Aorta (tissue), 5 donors: Measurements from ENCODE around the gene NTN1. TPM values are rescaled to one million over a fixed set of nuclear protein-coding genes. Genes with fewer than 3 reads are reported as not detected.

Source experiments
- ATAC-seq: fragments of 200-7000 bp; cut with Tn5 transposase; one replicate; pipeline ENCODE4 v1.9.1; 2022; ENCODE audit warnings: moderate library complexity; ENCODE audit not compliant: low FRiP score
- DNase-seq, 2 donors: peaks; one replicate each; pipeline ENCODE4 v3.0.0-alpha.2; 2020
- H3K27ac ChIP-seq, 2 donors: one replicate each; pipeline ENCODE4 v1.5.1; 2013; ENCODE audit warnings: low read length in 2 of 2, mild to moderate bottlenecking in 2 of 2, moderate library complexity in 2 of 2, control low read depth in 1 of 2, inconsistent platforms in 1 of 2, low read depth in 1 of 2
- H3K27me3 ChIP-seq, 2 donors: one replicate each; pipeline ENCODE4 v1.6.1; 2013; ENCODE audit warnings: control low read depth in 1 of 2, low read length in 1 of 2, mild to moderate bottlenecking in 1 of 2, moderate library complexity in 1 of 2; ENCODE audit not compliant: insufficient read depth in 2 of 2, control insufficient read depth in 1 of 2
- H3K36me3 ChIP-seq, 2 donors: one replicate each; pipeline ENCODE4 v1.6.1; 2013; ENCODE audit warnings: control low read depth in 1 of 2, low read length in 1 of 2, mild to moderate bottlenecking in 1 of 2; ENCODE audit not compliant: insufficient read depth in 2 of 2, control insufficient read depth in 1 of 2
- H3K4me1 ChIP-seq, 2 donors: one replicate each; pipeline ENCODE4 v1.6.1; 2013; ENCODE audit warnings: low read length in 2 of 2, control low read depth in 1 of 2, mild to moderate bottlenecking in 1 of 2, moderate library complexity in 1 of 2; ENCODE audit not compliant: insufficient read depth in 2 of 2, control insufficient read depth in 1 of 2
- H3K4me3 ChIP-seq, 2 donors: one replicate each; pipeline ENCODE4 v1.5.1; 2013; ENCODE audit warnings: low read length in 2 of 2, control low read depth in 1 of 2, mild to moderate bottlenecking in 1 of 2
- H3K9me3 ChIP-seq: one replicate; pipeline ENCODE4 v1.6.1; 2013; ENCODE audit warnings: mild to moderate bottlenecking, low read length; ENCODE audit not compliant: control insufficient read depth
- WGBS, 2 donors: extraction: QIAGEN DNeasy Blood & Tissue Kit; methylation state at CpG; one replicate each; pipeline ENCODE4 v1.1.7; 2013; 5-methylcytosine and 5-hydroxymethylcytosine counted together
- intact Hi-C, 2 donors: fragments of 100-400 bp; cut with DNase I; formaldehyde crosslinking; loops; one replicate each; pipeline versions ENCODE4 v1.14.2 to v1.15.0; 2022
- polyA plus RNA-seq, 2 donors: library from polyadenylated mRNA; stranded (reverse); fragments of 200-250 nt; gene quantifications; one replicate each; pipeline ENCODE4 v1.2.3, GENCODE V29; 2013
- total RNA-seq, 2 donors: library from RNA; stranded (reverse); fragmentation: NEBNext Ultra II Directional; extraction: Animal tissue kit (Norgen Biotek cat#: 25700); gene quantifications; one replicate each; pipeline ENCODE4 v1.2.1, GENCODE V29; 2021
- donor health status: healthy with polysubstance abuse.
- donor health status: Bipolar disorder and iron deficiency.
- donor health status: DM: no; HTN: no; CAD: no.
- donor health status: DM: no; HTN: no; CAD: no.
- donor health status: DM: yes; HTN: yes; CAD: no.

The NTN1 gene
- total and polyA plus RNA-seq, 4 donors, result 6.6 to 90.4 (median 37.1) TPM

- 90 to 92% methylated on average over 3 of the region's 3 CpGs for WGBS, 2 donors
- ATAC-seq (no peak), DNase-seq (no peak)
- intact Hi-C loops, result no loop called here
- H3K27ac ChIP-seq, result no peak overlapping the region
- H3K36me3 ChIP-seq, result no peaks in the 10 kb centered on the region
- no peaks in the 10 kb centered on the region for H3K4me1 ChIP-seq
- H3K27me3 ChIP-seq, result no peaks in the 10 kb centered on the region
- H3K9me3 ChIP-seq, result no peaks in the 10 kb centered on the region
- H3K4me3 ChIP-seq, result no peak overlapping the region
Observed at GRCh38 chr17:9016941-9017552, 4.3 kb upstream of the NTN1 start.

GRCh38 chr17:9018726-9019125 lies 2.6 kb upstream of the NTN1 start:
- Histone ChIP-seq H3K4me1 (no peaks in the 10 kb centered on the region), H3K4me3 (no peak overlapping the region), H3K9me3 (no peaks in the 10 kb centered on the region), H3K27ac (no peak overlapping the region), H3K36me3 (no peaks in the 10 kb centered on the region), H3K27me3 (no peaks in the 10 kb centered on the region)
- 61 to 63% methylated on average over 4 of the region's 4 CpGs for WGBS, 2 donors
- DNase-seq, result no peak
- ATAC-seq, result no peak
- intact Hi-C loops, result no loop called here

GRCh38 chr17:9020096-9020823 lies 1.1 kb upstream of the NTN1 start:
- Histone ChIP-seq H3K36me3 (no peaks in the 10 kb centered on the region), H3K4me1 (no peaks in the 10 kb centered on the region), H3K27ac (no peak overlapping the region), H3K27me3 (no peaks in the 10 kb centered on the region), H3K4me3 (no peak overlapping the region), H3K9me3 (no peaks in the 10 kb centered on the region)
- intact Hi-C loops, result loop anchor here (5.0 to 10.0 kb wide), 3 partner anchors 65 to 145 kb away; no protein-coding TSS in a partner anchor
- DNase-seq (no peak), ATAC-seq (no peak)
- 62 to 65% methylated on average over 20 of the region's 20 CpGs for WGBS, 2 donors

- H3K4me1 ChIP-seq, result no peaks in the 10 kb centered on the region
- ATAC-seq, result no peak
- H3K9me3 ChIP-seq, result no peaks in the 10 kb centered on the region
- H3K4me3 ChIP-seq, result peak overlapping the region; percentile 62 to 95
- WGBS, 2 donors, result 2% methylated on average over 14 to 25 of the region's 25 CpGs
- no peak overlapping the region for H3K27ac ChIP-seq
- intact Hi-C loops, result loop anchor here (5.0 to 10.0 kb wide), 3 partner anchors 64 to 144 kb away; no protein-coding TSS in a partner anchor
- H3K27me3 ChIP-seq, result no peaks in the 10 kb centered on the region
- no peaks in the 10 kb centered on the region for H3K36me3 ChIP-seq
- DNase-seq, result peak in 1 of 2 donors; percentile 78
Observed at GRCh38 chr17:9020824-9021157, 519 bp upstream of the NTN1 start.

GRCh38 chr17:9021992-9022572 lies 772 bp downstream of the NTN1 start:
- peak overlapping the region in 1 of 2 donors; percentile 19 for H3K27ac ChIP-seq
- ATAC-seq (peak; percentile 76), DNase-seq (peak; percentile 62 to 90)
- no peaks in the 10 kb centered on the region for H3K36me3 ChIP-seq
- peak overlapping the region; percentile 62 to 95 for H3K4me3 ChIP-seq
- no peaks in the 10 kb centered on the region for H3K9me3 ChIP-seq
- intact Hi-C loops, result loop anchor here (5.0 to 10.0 kb wide), 3 partner anchors 63 to 143 kb away; no protein-coding TSS in a partner anchor
- no peaks in the 10 kb centered on the region for H3K4me1 ChIP-seq
- 0 to 1% methylated on average over 36 to 79 of the region's 79 CpGs for WGBS, 2 donors
- no peaks in the 10 kb centered on the region for H3K27me3 ChIP-seq

- peak overlapping the region; percentile 62 to 95 for H3K4me3 ChIP-seq
- H3K27me3 ChIP-seq, result no peaks in the 10 kb centered on the region
Observed at GRCh38 chr17:9022573-9023391, 1.5 kb downstream of the NTN1 start.

GRCh38 chr17:9023392-9024218 lies 2.3 kb downstream of the NTN1 start:
- DNase-seq (no peak), ATAC-seq (peak; percentile 20)
- Histone ChIP-seq H3K4me3 (peak overlapping the region; percentile 35 to 55), H3K9me3 (no peaks in the 10 kb centered on the region), H3K36me3 (no peaks in the 10 kb centered on the region), H3K27ac (no peak overlapping the region), H3K4me1 (peaks cover 0 to 5% of the 10 kb centered on the region in 2 donors), H3K27me3 (no peaks in the 10 kb centered on the region)
- 12% methylated on average over 37 to 49 of the region's 49 CpGs for WGBS, 2 donors
- intact Hi-C loops, result loop anchor here (5.0 to 10.0 kb wide), 3 partner anchors 61 to 141 kb away; no protein-coding TSS in a partner anchor

More at GRCh38 chr17:9022573-9023391, 1.5 kb downstream of the NTN1 start:
- H3K36me3 ChIP-seq, result no peaks in the 10 kb centered on the region
- intact Hi-C loops, result loop anchor here (5.0 to 10.0 kb wide), 3 partner anchors 62 to 142 kb away; no protein-coding TSS in a partner anchor
- no peaks in the 10 kb centered on the region for H3K9me3 ChIP-seq
- no peak overlapping the region for H3K27ac ChIP-seq
- ATAC-seq (peak; percentile 5), DNase-seq (peak; percentile 51 to 82)
- no peaks in the 10 kb centered on the region for H3K4me1 ChIP-seq
- whole genome bisulfite sequencing, 2 donors, result 1% methylated on average over 89 to 106 of the region's 106 CpGs
